Esophagus squamous epithelium (tissue), 5 donors: ENCODE results near the gene CTNND2. TPM values are rescaled to one million over a fixed set of nuclear protein-coding genes. Genes with fewer than 3 reads are reported as not detected.

Source experiments
- DNase-seq: peaks from one replicate; lab custom pipeline; 2025; lab: John Stamatoyannopoulos, UW
- H3K27ac ChIP-seq, 4 donors: fragments of 200-600 bp; sonication (generic); one replicate each; pipeline ENCODE4 v1.5.1; 2016 to 2019; ENCODE audit warnings: mild to moderate bottlenecking in 1 of 4
- H3K27me3 ChIP-seq, 4 donors: fragments of 200-600 bp; sonication (generic); 1 replicate in 3 of 4; 2 replicates in 1 of 4; pipeline versions ENCODE4 v1.5.1 to v1.6.0; 2017 to 2021; ENCODE audit warnings: antibody characterized with exemption in 1 of 4
- H3K36me3 ChIP-seq, 3 donors: fragments of 200-600 bp; sonication (generic); one replicate each; pipeline ENCODE4 v1.5.1; 2016 to 2019
- H3K4me1 ChIP-seq, 3 donors: fragments of 200-600 bp; sonication (generic); one replicate each; pipeline ENCODE4 v1.5.1; 2017 to 2019
- H3K4me3 ChIP-seq, 4 donors: fragments of 200-600 bp; sonication (generic); 1 replicate in 3 of 4; 2 replicates in 1 of 4; pipeline ENCODE4 v1.5.1; 2016 to 2019; ENCODE audit warnings: mild to moderate bottlenecking in 2 of 4, moderate library complexity in 1 of 4
- H3K9me3 ChIP-seq, 3 donors: fragments of 200-600 bp; sonication (generic); one replicate each; pipeline ENCODE4 v1.5.1; 2016 to 2019
- POLR2A ChIP-seq, 4 donors: fragments of 450-650 bp; IDR thresholded peaks; one replicate each; pipeline ENCODE4 v1.6.1; 2017; ENCODE audit warnings: antibody characterized with exemption in 4 of 4, mild to moderate bottlenecking in 4 of 4, moderate library complexity in 3 of 4
- WGBS, 2 donors: methylation state at CpG; one replicate each; pipeline ENCODE4 v1.1.5; 2018; 5-methylcytosine and 5-hydroxymethylcytosine counted together
- intact Hi-C: fragments of 100-400 bp; cut with DNase I; formaldehyde crosslinking; loops from one replicate; pipeline ENCODE4 v1.15.0; 2022
- total RNA-seq, 4 donors: library from RNA; depleted of rRNA; stranded (reverse); fragments of >200 nt; gene quantifications; one replicate each; pipeline ENCODE4 v1.1.0, GENCODE V29; 2016
- TF ChIP-seq, protein P1 (sequence below), 6 experiments: fragments of 450-650 bp in 4 of 6; fragments of 200-600 bp in 2 of 6; sonication (generic) in 2 of 6; IDR thresholded peaks; one replicate each; pipeline ENCODE4 v1.5.1; 2016 to 2019; ENCODE audit warnings: antibody characterized with exemption in 6 of 6, mild to moderate bottlenecking in 4 of 6, moderate library complexity in 4 of 6
- donor health status: DM: yes; HTN: yes; CAD: no.

The CTNND2 gene
- total RNA-seq, 4 donors from 2014 or later = 0.38 to 0.50 TPM; not detected in 2

DNA sequence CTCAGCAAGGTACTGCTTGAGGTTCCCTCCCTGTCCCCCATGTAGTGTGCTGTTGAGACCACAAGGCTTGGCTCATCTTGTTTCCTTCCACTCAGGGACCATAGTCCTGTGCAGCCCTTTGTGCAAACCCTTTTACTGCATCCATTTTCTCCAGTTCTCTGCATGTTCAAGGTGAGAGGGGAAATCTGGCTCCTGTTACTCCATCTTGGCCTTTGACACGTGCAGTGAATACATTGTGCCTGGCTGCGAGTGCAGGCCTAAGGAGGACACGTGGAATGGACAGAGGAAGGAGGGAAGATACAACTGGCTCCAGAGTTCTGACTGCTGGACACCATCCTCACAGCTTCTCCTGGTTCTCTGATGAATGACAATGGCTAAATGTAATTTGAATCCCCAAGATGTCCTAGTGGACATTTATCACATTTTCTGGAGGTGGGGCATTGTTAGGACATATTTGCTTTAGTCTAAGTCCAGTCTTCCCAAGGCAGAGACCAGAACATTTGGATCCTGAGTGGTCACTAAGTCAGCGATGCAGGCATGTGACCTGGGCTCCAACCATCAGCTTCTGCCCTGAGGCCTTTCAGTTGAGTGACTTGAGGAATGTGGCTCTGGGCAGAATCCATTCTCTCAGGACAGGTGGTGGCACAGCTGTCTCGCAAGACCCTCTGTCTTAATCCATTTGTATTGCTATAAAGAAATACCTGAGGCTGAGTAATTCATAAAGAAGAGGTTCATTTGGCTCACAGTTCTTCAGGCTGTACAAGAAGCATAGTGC, 954.2 kb downstream of the CTNND2 start:
- intact Hi-C loops = no loop called here
- peaks cover 0 to 10% (median 0%) of the 10 kb centered on the region in 4 donors for H3K27me3 ChIP-seq
- H3K9me3 ChIP-seq = no peaks in the 10 kb centered on the region
- no peaks in the 10 kb centered on the region for H3K36me3 ChIP-seq
- no peak for TF ChIP-seq POLR2A (IDR thresholded peaks at IDR 0.05)
- TF ChIP-seq, protein P1, sequence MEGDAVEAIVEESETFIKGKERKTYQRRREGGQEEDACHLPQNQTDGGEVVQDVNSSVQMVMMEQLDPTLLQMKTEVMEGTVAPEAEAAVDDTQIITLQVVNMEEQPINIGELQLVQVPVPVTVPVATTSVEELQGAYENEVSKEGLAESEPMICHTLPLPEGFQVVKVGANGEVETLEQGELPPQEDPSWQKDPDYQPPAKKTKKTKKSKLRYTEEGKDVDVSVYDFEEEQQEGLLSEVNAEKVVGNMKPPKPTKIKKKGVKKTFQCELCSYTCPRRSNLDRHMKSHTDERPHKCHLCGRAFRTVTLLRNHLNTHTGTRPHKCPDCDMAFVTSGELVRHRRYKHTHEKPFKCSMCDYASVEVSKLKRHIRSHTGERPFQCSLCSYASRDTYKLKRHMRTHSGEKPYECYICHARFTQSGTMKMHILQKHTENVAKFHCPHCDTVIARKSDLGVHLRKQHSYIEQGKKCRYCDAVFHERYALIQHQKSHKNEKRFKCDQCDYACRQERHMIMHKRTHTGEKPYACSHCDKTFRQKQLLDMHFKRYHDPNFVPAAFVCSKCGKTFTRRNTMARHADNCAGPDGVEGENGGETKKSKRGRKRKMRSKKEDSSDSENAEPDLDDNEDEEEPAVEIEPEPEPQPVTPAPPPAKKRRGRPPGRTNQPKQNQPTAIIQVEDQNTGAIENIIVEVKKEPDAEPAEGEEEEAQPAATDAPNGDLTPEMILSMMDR (IDR thresholded peaks at IDR 0.05) = no peak
- no peak overlapping the region for H3K4me3 ChIP-seq
- 71 to 76% methylated on average over 4 to 5 of the region's 5 CpGs for WGBS, 2 donors
- H3K27ac ChIP-seq = no peak overlapping the region
- H3K4me1 ChIP-seq = no peaks in the 10 kb centered on the region
- DNase-seq = no peak

DNA sequence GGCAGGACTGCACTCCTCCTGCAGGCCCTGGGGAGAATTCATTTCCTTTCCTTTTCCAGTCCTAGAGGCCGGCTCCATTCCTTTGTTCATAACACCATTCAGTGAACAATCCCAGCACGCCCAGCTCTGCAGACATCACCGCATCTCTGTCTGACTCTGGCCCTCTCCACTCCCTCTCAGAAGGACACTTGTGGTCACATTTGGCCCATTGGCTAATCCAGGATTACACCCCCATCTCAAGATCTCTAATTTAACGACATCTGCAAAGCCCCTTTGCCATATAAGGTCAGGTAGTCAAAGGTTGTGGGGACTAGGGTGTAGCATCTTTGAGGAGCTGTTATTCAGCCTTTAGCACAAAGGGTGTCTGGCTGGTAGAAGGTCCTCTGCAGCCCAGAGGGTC, 958.2 kb downstream of the CTNND2 start:
- no peak for DNase-seq
- Histone ChIP-seq H3K27ac (no peak overlapping the region), H3K36me3 (no peaks in the 10 kb centered on the region), H3K4me3 (no peak overlapping the region), H3K27me3 (peaks cover 0 to 10% (median 0%) of the 10 kb centered on the region in 4 donors), H3K4me1 (no peaks in the 10 kb centered on the region), H3K9me3 (no peaks in the 10 kb centered on the region)
- intact Hi-C loops = no loop called here
- TF ChIP-seq, protein P1 (IDR thresholded peaks at IDR 0.05) = no peak
- no peak for TF ChIP-seq POLR2A (IDR thresholded peaks at IDR 0.05)
- 62 to 68% methylated on average over 4 of the region's 4 CpGs for WGBS, 2 donors

- no peak for DNase-seq
- H3K4me1 ChIP-seq = no peaks in the 10 kb centered on the region
- H3K36me3 ChIP-seq = no peaks in the 10 kb centered on the region
- no peaks in the 10 kb centered on the region for H3K27me3 ChIP-seq
- 87% methylated on average over 4 of the region's 4 CpGs for WGBS, 2 donors
- intact Hi-C loops = no loop called here
- H3K4me3 ChIP-seq = no peak overlapping the region
- TF ChIP-seq, protein P1 (IDR thresholded peaks at IDR 0.05) = no peak
- no peak for TF ChIP-seq POLR2A (IDR thresholded peaks at IDR 0.05)
- H3K9me3 ChIP-seq = no peaks in the 10 kb centered on the region
- H3K27ac ChIP-seq = no peak overlapping the region
Measured at GRCh38 chr5:10941900-10942299, 962.3 kb downstream of the CTNND2 start.

DNA sequence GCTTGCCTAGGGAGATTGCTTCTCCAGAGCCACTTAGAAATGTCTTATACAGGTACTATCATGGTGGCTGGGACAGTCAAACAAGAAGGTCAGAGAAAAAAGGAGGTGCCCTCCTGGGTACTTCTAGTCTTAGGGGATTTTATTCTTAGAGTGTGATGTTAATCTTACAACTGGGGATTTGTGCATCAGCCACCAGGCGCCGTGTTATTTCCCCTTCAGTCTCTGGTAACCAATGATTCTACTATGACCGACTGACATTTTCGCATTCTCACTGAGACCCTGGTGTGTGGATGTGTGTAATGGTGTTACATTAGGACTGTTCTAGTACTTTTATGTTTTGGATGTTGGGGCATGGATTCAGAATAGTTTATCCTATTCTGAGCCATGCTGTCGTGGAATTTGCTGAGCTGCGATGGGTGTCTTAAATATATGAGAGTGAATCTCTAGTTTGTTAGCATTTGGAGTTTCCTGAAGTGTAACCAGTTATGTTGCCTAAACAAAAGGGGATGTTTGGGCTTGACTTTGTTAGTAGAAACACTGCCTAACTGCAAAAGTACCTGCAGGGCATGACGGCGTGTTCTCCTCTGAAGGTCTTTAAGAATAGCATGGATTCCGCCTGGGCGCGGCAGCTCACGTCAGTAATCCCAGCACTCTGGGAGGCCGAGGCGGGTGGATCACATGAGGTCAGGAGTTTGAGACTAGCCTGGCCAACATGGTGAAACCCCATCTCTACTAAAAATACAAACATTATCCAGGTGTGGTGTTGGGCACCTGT, 968.0 kb downstream of the CTNND2 start:
- Histone ChIP-seq H3K4me1 (no peaks in the 10 kb centered on the region), H3K27ac (no peak overlapping the region), H3K4me3 (no peak overlapping the region), H3K27me3 (peaks cover 0 to 17% (median 0%) of the 10 kb centered on the region in 4 donors), H3K36me3 (no peaks in the 10 kb centered on the region), H3K9me3 (no peaks in the 10 kb centered on the region)
- no peak for DNase-seq
- WGBS, 2 donors = 61 to 74% methylated on average over 7 to 12 of the region's 14 CpGs
- intact Hi-C loops = no loop called here
- TF ChIP-seq, protein P1 (IDR thresholded peaks at IDR 0.05) = no peak
- TF ChIP-seq POLR2A (IDR thresholded peaks at IDR 0.05) = no peak

DNA sequence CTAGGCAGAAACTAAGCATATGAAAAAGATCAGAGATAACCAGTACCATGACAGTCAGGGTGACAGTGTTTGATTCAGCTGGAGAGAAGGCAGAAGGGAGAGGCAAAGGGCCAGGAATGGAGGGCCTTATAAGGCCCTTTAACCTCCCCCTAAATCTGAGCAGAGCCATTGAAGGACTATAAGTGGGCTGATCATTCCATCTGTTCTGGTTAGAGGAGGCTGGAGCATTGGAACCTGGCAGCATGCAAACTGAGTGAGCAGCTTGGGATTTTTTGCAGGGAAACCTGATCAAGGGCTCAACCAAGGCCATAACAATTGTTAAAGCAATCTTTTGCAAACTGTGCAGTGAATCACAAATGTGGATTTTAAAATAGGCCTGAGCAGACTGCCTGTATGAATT, 968.7 kb downstream of the CTNND2 start:
- TF ChIP-seq, protein P1 (IDR thresholded peaks at IDR 0.05) = no peak
- no peak for TF ChIP-seq POLR2A (IDR thresholded peaks at IDR 0.05)
- Histone ChIP-seq H3K4me1 (no peaks in the 10 kb centered on the region), H3K4me3 (no peak overlapping the region), H3K27me3 (peaks cover 0 to 23% (median 0%) of the 10 kb centered on the region in 4 donors), H3K27ac (no peak overlapping the region), H3K36me3 (no peaks in the 10 kb centered on the region), H3K9me3 (no peaks in the 10 kb centered on the region)
- DNase-seq = no peak
- intact Hi-C loops = no loop called here
